Caco-2 (cell line): Measurements from ENCODE around the gene HOXC13. TPM values are rescaled to one million over a fixed set of nuclear protein-coding genes. Genes with fewer than 3 reads are reported as not detected.

Experiments
- BruUV-seq: library from RNA; stranded (reverse); fragments of 400-500 nt; replicated peaks from 2 replicates; lab custom pipeline; 2021; lab: Mats Ljungman, UMichigan
- CTCF ChIA-PET: fragments of 300-600 bp; sonication (Branson Sonifier 250); formaldehyde crosslinking; loops from one replicate; lab custom pipeline; 2022; ENCODE audit warnings: antibody characterized with exemption; lab: Charles Lee
- POLR2A ChIA-PET: fragments of 300-600 bp; sonication (Branson Sonifier 250); formaldehyde crosslinking; loops from one replicate; lab custom pipeline; 2022; ENCODE audit warnings: antibody characterized with exemption; lab: Charles Lee
- DNase-seq, 2 experiments: peaks; one replicate each; pipeline versions ENCODE4 v3.0.0 to v3.0.0-alpha.2; 2020 to 2022
- H3K27me3 ChIP-seq: replicated peaks from 2 replicates; pipeline ENCODE4 v1.6.0; 2011; ENCODE audit warnings: low read length; ENCODE audit not compliant: control insufficient read depth, insufficient read depth
- H3K36me3 ChIP-seq: 2 replicates; pipeline ENCODE4 v1.5.1; 2011; ENCODE audit warnings: low read length; ENCODE audit not compliant: control insufficient read depth, insufficient read depth
- H3K4me1 ChIP-seq: fragments of 250-450 bp; sonication (Bioruptor Pico); 2 replicates; pipeline ENCODE4 v1.5.1; 2020; ENCODE audit warnings: mild to moderate bottlenecking
- H3K4me3 ChIP-seq: 2 replicates; pipeline ENCODE4 v1.5.1; 2011; ENCODE audit warnings: low read depth, mild to moderate bottlenecking, control low read depth, low read length
- H3K9me3 ChIP-seq: fragments of 250-450 bp; sonication (Bioruptor Pico); 2 replicates; pipeline ENCODE4 v1.5.1; 2020; ENCODE audit warnings: mild to moderate bottlenecking, moderate library complexity
- H3K27ac Mint-ChIP-seq: one replicate; pipeline ENCODE4 v1.8.0; 2022; ENCODE audit warnings: mixed read lengths; ENCODE audit not compliant: unreplicated experiment
- H3K27me3 Mint-ChIP-seq: one replicate; pipeline ENCODE4 v1.8.0; 2022; ENCODE audit warnings: mixed read lengths; ENCODE audit not compliant: insufficient read depth, unreplicated experiment
- H3K36me3 Mint-ChIP-seq: one replicate; pipeline ENCODE4 v1.8.0; 2022; ENCODE audit warnings: mild to moderate bottlenecking, mixed read lengths; ENCODE audit not compliant: insufficient read depth, unreplicated experiment
- H3K4me1 Mint-ChIP-seq: one replicate; pipeline ENCODE4 v1.8.0; 2022; ENCODE audit warnings: low read depth, mixed read lengths; ENCODE audit not compliant: unreplicated experiment
- H3K4me3 Mint-ChIP-seq: one replicate; pipeline ENCODE4 v1.8.0; 2022; ENCODE audit warnings: mild to moderate bottlenecking, moderate library complexity, mixed read lengths; ENCODE audit not compliant: unreplicated experiment
- H3K9me3 Mint-ChIP-seq: one replicate; pipeline ENCODE4 v1.8.0; 2022; ENCODE audit warnings: mixed read lengths; ENCODE audit not compliant: unreplicated experiment
- intact Hi-C: fragments of 100-400 bp; cut with micrococcal nuclease; formaldehyde crosslinking; loops from one replicate; pipeline ENCODE4 v1.10.0; 2022; ENCODE audit not compliant: unreplicated experiment
- total RNA-seq: library from RNA; stranded (reverse); gene quantifications from 2 replicates; pipeline ENCODE4 v1.2.3, GENCODE V29; 2022
- TF ChIP-seq, protein P1 (sequence below), 2 experiments: fragments of 200-600 bp in 1 of 2; IDR thresholded peaks; 1 replicate in 1 of 2; 2 replicates in 1 of 2; pipeline versions ENCODE4 v1.5.1 to v1.8.0; 2011 to 2022; ENCODE audit warnings: antibody characterized with exemption in 1 of 2, control low read depth in 1 of 2, inconsistent platforms in 1 of 2, low read depth in 1 of 2, low read length in 1 of 2, mild to moderate bottlenecking in 1 of 2, moderate library complexity in 1 of 2; ENCODE audit not compliant: insufficient read depth in 1 of 2, severe bottlenecking in 1 of 2, unreplicated experiment in 1 of 2

HOXC13 gene
- total RNA-seq, 1 experiment from 2014 or later, result 6.4 TPM

DNA sequence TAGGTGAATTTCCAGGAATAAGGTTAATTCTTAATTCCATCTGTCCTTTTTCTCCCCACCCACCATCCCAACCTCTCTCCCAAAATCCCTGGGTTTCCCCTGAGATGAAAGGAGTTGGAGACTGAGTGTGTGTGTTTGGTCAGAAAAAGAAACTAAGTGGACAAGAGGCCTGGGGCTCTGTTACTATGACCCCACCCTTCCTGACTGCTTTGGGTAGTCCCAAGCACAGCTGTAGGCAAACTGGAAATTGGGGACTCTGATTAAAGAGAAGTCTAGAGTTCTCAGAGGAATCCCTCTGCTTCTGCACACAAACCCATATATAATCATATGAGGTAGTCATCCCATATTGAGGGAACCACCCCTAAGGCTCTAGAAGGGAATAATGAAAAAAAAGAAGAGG lies 9.1 kb downstream of the HOXC13 start:
- Mint-ChIP-seq H3K27ac (no peak overlapping the region), H3K9me3 (no peaks in the 10 kb centered on the region), H3K4me1 (peaks cover 7% of the 10 kb centered on the region), H3K27me3 (no peaks in the 10 kb centered on the region), H3K36me3 (peaks cover under 1% of the 10 kb centered on the region), H3K4me3 (no peak overlapping the region)
- CTCF ChIA-PET, result interaction anchor here (0.7 kb wide), 2 partner anchors 93 to 116 kb away, joined by 3 to 9 read pairs; no protein-coding TSS in a partner anchor
- DNase-seq, result no peak
- TF ChIP-seq, protein P1, sequence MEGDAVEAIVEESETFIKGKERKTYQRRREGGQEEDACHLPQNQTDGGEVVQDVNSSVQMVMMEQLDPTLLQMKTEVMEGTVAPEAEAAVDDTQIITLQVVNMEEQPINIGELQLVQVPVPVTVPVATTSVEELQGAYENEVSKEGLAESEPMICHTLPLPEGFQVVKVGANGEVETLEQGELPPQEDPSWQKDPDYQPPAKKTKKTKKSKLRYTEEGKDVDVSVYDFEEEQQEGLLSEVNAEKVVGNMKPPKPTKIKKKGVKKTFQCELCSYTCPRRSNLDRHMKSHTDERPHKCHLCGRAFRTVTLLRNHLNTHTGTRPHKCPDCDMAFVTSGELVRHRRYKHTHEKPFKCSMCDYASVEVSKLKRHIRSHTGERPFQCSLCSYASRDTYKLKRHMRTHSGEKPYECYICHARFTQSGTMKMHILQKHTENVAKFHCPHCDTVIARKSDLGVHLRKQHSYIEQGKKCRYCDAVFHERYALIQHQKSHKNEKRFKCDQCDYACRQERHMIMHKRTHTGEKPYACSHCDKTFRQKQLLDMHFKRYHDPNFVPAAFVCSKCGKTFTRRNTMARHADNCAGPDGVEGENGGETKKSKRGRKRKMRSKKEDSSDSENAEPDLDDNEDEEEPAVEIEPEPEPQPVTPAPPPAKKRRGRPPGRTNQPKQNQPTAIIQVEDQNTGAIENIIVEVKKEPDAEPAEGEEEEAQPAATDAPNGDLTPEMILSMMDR (IDR thresholded peaks at IDR 0.05; ENCODE audit: insufficient read depth in 1 of 2, low read depth in 1 of 2, low read length in 1 of 2, severe bottlenecking in 1 of 2, unreplicated experiment in 1 of 2), result no peak
- intact Hi-C loops, result no loop called here
- H3K4me3 ChIP-seq, result no peak overlapping the region
- H3K36me3 ChIP-seq, result no peaks in the 10 kb centered on the region
- H3K9me3 ChIP-seq, result no peaks in the 10 kb centered on the region
- no peaks in the 10 kb centered on the region for H3K27me3 ChIP-seq
- POLR2A ChIA-PET, result no interaction called here
- H3K4me1 ChIP-seq, result peaks cover 7% of the 10 kb centered on the region; the same call in 1 of the 2 replicates
- no TSS peak for BruUV-seq

DNA sequence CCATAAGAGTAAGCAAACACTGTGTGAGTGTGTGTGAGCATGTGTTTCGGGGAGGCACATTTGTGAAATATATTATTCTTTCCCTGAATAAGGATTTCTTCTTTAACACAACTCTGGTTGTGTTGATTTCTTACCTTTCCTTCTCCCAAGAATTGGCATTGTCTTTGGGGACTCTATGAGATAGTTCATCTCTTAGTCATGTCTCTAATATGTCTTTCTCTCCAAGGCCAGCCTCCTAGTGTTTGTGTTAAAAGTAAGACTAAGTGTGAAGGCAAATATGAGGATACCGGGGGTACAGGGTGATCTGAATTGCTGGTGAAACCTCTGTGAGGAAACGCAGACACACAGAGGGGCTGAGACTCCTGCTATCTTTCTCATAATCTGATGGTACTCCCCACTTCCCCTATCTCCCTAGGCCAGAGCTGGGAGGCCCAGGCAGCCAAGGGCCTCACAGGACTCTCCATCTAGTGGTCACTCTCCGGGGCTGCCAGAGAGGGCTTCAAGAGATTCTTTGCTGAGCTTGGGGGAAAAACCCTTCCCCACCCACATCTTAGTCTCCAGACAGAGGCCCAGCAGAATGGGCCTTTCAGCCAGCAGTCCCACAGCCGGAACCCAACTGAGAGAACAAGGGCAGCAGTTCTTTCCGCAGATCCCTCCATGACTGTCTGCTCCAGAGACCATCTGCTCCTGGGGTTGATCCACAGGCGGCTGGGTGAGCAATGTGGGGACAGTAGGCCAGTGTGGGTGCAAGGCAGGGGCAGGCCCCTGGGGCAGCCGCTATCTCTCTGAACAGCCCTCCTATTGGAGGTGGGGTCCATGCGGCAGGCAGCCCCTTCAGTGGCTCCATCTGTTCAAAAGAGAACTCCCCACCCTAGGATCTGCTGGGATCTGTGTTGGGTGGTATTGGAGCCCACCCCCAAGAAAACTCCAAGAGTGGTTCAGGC lies 10.3 kb downstream of the HOXC13 start:
- peaks cover 14% of the 10 kb centered on the region for H3K4me1 ChIP-seq
- no peaks in the 10 kb centered on the region for H3K27me3 ChIP-seq
- no peaks in the 10 kb centered on the region for H3K27me3 Mint-ChIP-seq
- H3K4me3 Mint-ChIP-seq, result no peak overlapping the region
- BruUV-seq, result no TSS peak
- no peaks in the 10 kb centered on the region for H3K36me3 ChIP-seq
- no peak overlapping the region for H3K27ac Mint-ChIP-seq
- no peaks in the 10 kb centered on the region for H3K9me3 Mint-ChIP-seq
- H3K4me1 Mint-ChIP-seq, result peaks cover 17% of the 10 kb centered on the region
- TF ChIP-seq, protein P1 (IDR thresholded peaks at IDR 0.05; ENCODE audit: insufficient read depth in 1 of 2, low read depth in 1 of 2, low read length in 1 of 2, severe bottlenecking in 1 of 2, unreplicated experiment in 1 of 2), result peak in 1 of 2 experiments; percentile 42
- intact Hi-C loops, result loop anchor here (1.0 kb wide), 2 partner anchors 10 to 182 kb away; no protein-coding TSS in a partner anchor
- peaks cover 9% of the 10 kb centered on the region for H3K36me3 Mint-ChIP-seq
- ChIA-PET POLR2A (no interaction called here), CTCF (interaction anchor here (1.3 kb wide), 1 partner anchor 9 kb away, joined by 4 read pairs; no protein-coding TSS in a partner anchor)
- H3K4me3 ChIP-seq, result no peak overlapping the region
- DNase-seq, result no peak
- H3K9me3 ChIP-seq, result no peaks in the 10 kb centered on the region

DNA sequence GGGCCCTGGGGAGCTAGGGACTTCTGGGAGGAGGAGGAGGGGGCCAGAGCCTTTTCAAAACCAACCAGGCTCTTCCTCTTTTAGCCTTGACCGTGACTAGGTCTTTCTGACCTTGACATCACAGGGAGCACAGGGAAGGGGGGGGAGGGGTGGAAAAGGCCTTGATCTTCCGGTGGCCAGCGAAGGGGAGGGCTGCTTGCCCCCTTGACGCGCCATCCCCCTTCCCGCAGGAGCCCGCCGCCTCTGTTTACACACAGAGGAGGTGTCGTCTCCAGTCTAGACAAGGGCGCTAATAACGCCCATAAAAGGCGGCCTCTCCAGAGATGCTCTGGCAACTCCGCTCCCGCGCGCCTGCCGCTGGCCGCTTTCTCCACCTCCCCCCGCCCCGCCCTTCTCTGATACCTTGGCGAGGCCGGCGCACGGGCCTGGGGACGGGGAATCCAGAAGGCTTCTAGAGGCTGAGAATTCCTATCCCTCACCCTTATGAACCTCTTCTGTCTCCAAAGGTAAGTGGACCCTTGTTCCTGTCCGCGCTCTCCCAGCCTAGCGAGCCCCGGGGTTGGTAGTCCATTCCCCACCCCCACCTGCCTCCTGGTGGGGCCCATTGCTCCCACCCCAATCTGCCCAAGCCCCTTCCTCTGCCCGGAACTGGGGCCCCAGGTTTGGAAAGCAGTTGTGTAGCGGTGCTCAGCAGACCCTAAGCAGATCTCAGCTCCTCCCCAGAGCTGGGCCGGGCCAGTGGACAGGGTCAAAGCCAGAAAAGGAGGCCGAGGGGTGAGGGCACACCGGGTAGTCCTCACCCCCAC lies 11.2 kb downstream of the HOXC13 start:
- peaks cover 23% of the 10 kb centered on the region for H3K4me1 ChIP-seq
- BruUV-seq, result no TSS peak
- H3K4me3 ChIP-seq, result no peak overlapping the region
- Mint-ChIP-seq H3K36me3 (peaks cover 9% of the 10 kb centered on the region), H3K9me3 (no peaks in the 10 kb centered on the region), H3K27me3 (no peaks in the 10 kb centered on the region), H3K27ac (no peak overlapping the region), H3K4me3 (peak overlapping the region; percentile 44), H3K4me1 (peaks cover 21% of the 10 kb centered on the region)
- no peaks in the 10 kb centered on the region for H3K9me3 ChIP-seq
- H3K27me3 ChIP-seq, result no peaks in the 10 kb centered on the region
- intact Hi-C loops, result loop anchor here (1.0 to 5.0 kb wide), 3 partner anchors 11 to 183 kb away; no protein-coding TSS in a partner anchor
- no peaks in the 10 kb centered on the region for H3K36me3 ChIP-seq
- TF ChIP-seq, protein P1 (IDR thresholded peaks at IDR 0.05; ENCODE audit: insufficient read depth in 1 of 2, low read depth in 1 of 2, low read length in 1 of 2, severe bottlenecking in 1 of 2, unreplicated experiment in 1 of 2), result no peak
- peak; percentile 51 to 54 for DNase-seq
- ChIA-PET CTCF (interaction anchor here (1.3 kb wide), 1 partner anchor 10 kb away, joined by 4 read pairs; no protein-coding TSS in a partner anchor), POLR2A (no interaction called here)
